ENCODE results near the gene ADAMTS9. TPM values are rescaled to one million over a fixed set of nuclear protein-coding genes. Genes with fewer than 3 reads are reported as not detected.

Gene ADAMTS9
- polyA plus RNA-seq, 1 donor from 2014 or later, result 0.32 TPM

DNA sequence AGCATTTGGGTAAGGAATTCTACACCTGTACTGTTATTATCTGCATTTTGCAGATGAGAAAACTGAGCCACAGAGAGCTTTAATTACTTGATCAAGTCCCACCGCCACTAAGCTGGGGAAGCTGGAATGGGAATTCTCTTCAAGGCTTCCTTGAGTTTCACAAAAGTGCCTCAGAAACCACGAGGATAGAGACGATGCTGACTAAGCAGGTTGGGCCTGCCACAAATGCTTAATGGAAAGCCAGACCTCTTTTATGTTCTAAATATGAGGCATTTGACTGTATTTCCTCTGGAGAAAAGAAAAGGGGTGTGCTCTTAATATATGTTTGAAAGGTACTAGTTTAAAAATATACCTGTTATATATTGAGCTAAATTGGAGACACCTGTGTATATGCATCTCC is 34.7 kb downstream of the ADAMTS9 start:
- Histone ChIP-seq H3K79me2 (replicated peaks; ENCODE audit: insufficient read depth, low read length) (no peaks in the 10 kb centered on the region), H3K4me3 (ENCODE audit: low read length) (no peak overlapping the region), H3K9ac (ENCODE audit: low read length) (no peak overlapping the region), H2AFZ (ENCODE audit: low read depth, low read length) (no peak overlapping the region), H3K36me3 (ENCODE audit: insufficient read depth, low read length) (no peaks in the 10 kb centered on the region), H3K27ac (ENCODE audit: low read length) (no peak overlapping the region), H4K20me1 (ENCODE audit: insufficient read depth) (no peaks in the 10 kb centered on the region), H3K9me2 (ENCODE audit: insufficient read depth, low read length) (no peaks in the 10 kb centered on the region), H3K27me3 (ENCODE audit: insufficient read depth, low read depth, low read length) (no peaks in the 10 kb centered on the region), H3K4me2 (ENCODE audit: low read length) (no peak overlapping the region), H3K9me3 (ENCODE audit: low read length) (no peaks in the 10 kb centered on the region), H3F3A (ENCODE audit: insufficient read depth, low read length, poor library complexity, severe bottlenecking) (no peaks in the 10 kb centered on the region)
- TF ChIP-seq, protein P1, sequence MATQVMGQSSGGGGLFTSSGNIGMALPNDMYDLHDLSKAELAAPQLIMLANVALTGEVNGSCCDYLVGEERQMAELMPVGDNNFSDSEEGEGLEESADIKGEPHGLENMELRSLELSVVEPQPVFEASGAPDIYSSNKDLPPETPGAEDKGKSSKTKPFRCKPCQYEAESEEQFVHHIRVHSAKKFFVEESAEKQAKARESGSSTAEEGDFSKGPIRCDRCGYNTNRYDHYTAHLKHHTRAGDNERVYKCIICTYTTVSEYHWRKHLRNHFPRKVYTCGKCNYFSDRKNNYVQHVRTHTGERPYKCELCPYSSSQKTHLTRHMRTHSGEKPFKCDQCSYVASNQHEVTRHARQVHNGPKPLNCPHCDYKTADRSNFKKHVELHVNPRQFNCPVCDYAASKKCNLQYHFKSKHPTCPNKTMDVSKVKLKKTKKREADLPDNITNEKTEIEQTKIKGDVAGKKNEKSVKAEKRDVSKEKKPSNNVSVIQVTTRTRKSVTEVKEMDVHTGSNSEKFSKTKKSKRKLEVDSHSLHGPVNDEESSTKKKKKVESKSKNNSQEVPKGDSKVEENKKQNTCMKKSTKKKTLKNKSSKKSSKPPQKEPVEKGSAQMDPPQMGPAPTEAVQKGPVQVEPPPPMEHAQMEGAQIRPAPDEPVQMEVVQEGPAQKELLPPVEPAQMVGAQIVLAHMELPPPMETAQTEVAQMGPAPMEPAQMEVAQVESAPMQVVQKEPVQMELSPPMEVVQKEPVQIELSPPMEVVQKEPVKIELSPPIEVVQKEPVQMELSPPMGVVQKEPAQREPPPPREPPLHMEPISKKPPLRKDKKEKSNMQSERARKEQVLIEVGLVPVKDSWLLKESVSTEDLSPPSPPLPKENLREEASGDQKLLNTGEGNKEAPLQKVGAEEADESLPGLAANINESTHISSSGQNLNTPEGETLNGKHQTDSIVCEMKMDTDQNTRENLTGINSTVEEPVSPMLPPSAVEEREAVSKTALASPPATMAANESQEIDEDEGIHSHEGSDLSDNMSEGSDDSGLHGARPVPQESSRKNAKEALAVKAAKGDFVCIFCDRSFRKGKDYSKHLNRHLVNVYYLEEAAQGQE (IDR thresholded peaks at IDR 0.05; ENCODE audit: borderline replicate concordance), result no peak
- TF ChIP-seq MXI1 (conservative IDR thresholded peaks at IDR 0.05; ENCODE audit: poor library complexity, severe bottlenecking) (no peak), RAD21 (conservative IDR thresholded peaks at IDR 0.05) (no peak), POLR2AphosphoS5 (IDR thresholded peaks at IDR 0.05) (no peak), EP300 (conservative IDR thresholded peaks at IDR 0.05; ENCODE audit: poor library complexity, severe bottlenecking) (no peak), TAF1 (IDR thresholded peaks at IDR 0.05; ENCODE audit: low read depth) (no peak), SMC3 (conservative IDR thresholded peaks at IDR 0.05; ENCODE audit: poor library complexity) (no peak), EZH2 (IDR thresholded peaks at IDR 0.05; ENCODE audit: borderline replicate concordance, insufficient read depth, low read length, poor library complexity, severe bottlenecking) (no peak)
- TF ChIP-seq, protein P2, sequence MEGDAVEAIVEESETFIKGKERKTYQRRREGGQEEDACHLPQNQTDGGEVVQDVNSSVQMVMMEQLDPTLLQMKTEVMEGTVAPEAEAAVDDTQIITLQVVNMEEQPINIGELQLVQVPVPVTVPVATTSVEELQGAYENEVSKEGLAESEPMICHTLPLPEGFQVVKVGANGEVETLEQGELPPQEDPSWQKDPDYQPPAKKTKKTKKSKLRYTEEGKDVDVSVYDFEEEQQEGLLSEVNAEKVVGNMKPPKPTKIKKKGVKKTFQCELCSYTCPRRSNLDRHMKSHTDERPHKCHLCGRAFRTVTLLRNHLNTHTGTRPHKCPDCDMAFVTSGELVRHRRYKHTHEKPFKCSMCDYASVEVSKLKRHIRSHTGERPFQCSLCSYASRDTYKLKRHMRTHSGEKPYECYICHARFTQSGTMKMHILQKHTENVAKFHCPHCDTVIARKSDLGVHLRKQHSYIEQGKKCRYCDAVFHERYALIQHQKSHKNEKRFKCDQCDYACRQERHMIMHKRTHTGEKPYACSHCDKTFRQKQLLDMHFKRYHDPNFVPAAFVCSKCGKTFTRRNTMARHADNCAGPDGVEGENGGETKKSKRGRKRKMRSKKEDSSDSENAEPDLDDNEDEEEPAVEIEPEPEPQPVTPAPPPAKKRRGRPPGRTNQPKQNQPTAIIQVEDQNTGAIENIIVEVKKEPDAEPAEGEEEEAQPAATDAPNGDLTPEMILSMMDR (IDR thresholded peaks at IDR 0.05; ENCODE audit: poor library complexity, severe bottlenecking), result no peak

DNA sequence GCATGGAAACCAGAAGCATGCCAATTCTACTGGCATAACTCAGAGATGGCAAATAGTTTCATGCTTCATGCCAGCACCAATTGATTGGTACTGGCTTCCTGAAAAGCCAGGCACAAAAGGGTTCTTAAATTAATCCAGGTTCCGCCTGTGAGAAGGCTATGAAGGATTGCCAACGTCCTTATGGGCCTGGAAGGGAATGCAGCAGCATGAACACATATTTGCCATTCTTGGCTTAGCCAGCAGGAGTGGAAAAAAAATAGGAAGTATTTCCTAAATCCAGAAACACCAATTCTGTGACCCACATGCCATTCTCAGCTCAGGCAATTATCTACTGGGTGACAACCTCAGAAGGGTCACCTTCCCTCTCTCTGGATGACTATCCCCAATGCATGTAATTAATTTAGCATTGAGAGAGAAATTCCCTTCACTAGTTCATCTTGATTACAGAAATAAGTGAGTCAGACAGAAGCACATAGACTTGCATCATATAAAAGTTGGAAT is 36.0 kb downstream of the ADAMTS9 start:
- H3K79me2 ChIP-seq (replicated peaks; ENCODE audit: insufficient read depth, low read length), result no peaks in the 10 kb centered on the region
- H3K36me3 ChIP-seq (ENCODE audit: insufficient read depth, low read length), result no peaks in the 10 kb centered on the region
- H3K27me3 ChIP-seq (ENCODE audit: insufficient read depth, low read depth, low read length), result no peaks in the 10 kb centered on the region
- H3K9me2 ChIP-seq (ENCODE audit: insufficient read depth, low read length), result no peaks in the 10 kb centered on the region
- H3F3A ChIP-seq (ENCODE audit: insufficient read depth, low read length, poor library complexity, severe bottlenecking), result no peaks in the 10 kb centered on the region
- H2AFZ ChIP-seq (ENCODE audit: low read depth, low read length), result no peak overlapping the region
- no peak overlapping the region for H3K9ac ChIP-seq (ENCODE audit: low read length)
- no peak overlapping the region for H3K27ac ChIP-seq (ENCODE audit: low read length)
- H3K4me2 ChIP-seq (ENCODE audit: low read length), result no peak overlapping the region
- TF ChIP-seq, protein P2 (IDR thresholded peaks at IDR 0.05; ENCODE audit: poor library complexity, severe bottlenecking), result no peak
- no peak for TF ChIP-seq TAF1 (IDR thresholded peaks at IDR 0.05; ENCODE audit: low read depth)
- TF ChIP-seq, protein P1 (IDR thresholded peaks at IDR 0.05; ENCODE audit: borderline replicate concordance), result no peak
- no peak for TF ChIP-seq SMC3 (conservative IDR thresholded peaks at IDR 0.05; ENCODE audit: poor library complexity)
- no peak for TF ChIP-seq MXI1 (conservative IDR thresholded peaks at IDR 0.05; ENCODE audit: poor library complexity, severe bottlenecking)
- no peak for TF ChIP-seq RAD21 (conservative IDR thresholded peaks at IDR 0.05)
- no peak for TF ChIP-seq EP300 (conservative IDR thresholded peaks at IDR 0.05; ENCODE audit: poor library complexity, severe bottlenecking)
- TF ChIP-seq POLR2AphosphoS5 (IDR thresholded peaks at IDR 0.05), result no peak
- no peak for TF ChIP-seq EZH2 (IDR thresholded peaks at IDR 0.05; ENCODE audit: borderline replicate concordance, insufficient read depth, low read length, poor library complexity, severe bottlenecking)
- no peak overlapping the region for H3K4me3 ChIP-seq (ENCODE audit: low read length)
- no peaks in the 10 kb centered on the region for H3K9me3 ChIP-seq (ENCODE audit: low read length)
- no peaks in the 10 kb centered on the region for H4K20me1 ChIP-seq (ENCODE audit: insufficient read depth)
